ENCODE results near the gene MYO18A. TPM values are rescaled to one million over a fixed set of nuclear protein-coding genes. Genes with fewer than 3 reads are reported as not detected.
"Not testable (repeated sequence)": the region's sequence is repeated elsewhere in the genome, so short reads cannot be mapped to it uniquely, and the experiment has no call there.

MYO18A gene
- polyA plus RNA-seq, 3 donors from 2014 or later, result 1.5 to 32.5 (median 5.2) TPM

DNA sequence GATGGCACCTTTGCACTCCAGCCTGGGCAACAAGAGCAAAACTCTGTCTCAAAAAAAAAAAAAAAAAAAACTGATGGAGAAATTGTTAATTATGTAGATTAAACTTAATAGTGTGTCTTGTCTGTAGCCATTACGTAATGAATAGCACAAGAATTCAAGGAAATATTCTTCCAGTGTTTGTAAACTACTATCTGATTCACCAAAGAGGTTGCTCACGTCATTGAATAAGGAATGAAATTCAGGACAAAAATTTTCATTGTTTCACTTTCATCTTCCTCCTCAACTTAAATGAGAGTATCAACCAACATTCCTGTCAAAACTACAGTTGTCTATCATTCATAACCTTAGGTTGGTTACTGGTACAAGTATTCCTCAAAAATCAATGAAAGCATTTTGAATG is 30.7 kb upstream of the MYO18A start:
- Mint-ChIP-seq H3K27ac (no peak overlapping the region), H3K27me3 (ENCODE audit: low read depth in 3 of 3) (peaks cover 0 to 4% (median 3%) of the 10 kb centered on the region in 3 donors), H3K4me3 (no peak overlapping the region), H3K36me3 (no peaks in the 10 kb centered on the region), H3K9me3 (no peaks in the 10 kb centered on the region), H3K4me1 (no peaks in the 10 kb centered on the region)
- DNase-seq, result no peak

DNA sequence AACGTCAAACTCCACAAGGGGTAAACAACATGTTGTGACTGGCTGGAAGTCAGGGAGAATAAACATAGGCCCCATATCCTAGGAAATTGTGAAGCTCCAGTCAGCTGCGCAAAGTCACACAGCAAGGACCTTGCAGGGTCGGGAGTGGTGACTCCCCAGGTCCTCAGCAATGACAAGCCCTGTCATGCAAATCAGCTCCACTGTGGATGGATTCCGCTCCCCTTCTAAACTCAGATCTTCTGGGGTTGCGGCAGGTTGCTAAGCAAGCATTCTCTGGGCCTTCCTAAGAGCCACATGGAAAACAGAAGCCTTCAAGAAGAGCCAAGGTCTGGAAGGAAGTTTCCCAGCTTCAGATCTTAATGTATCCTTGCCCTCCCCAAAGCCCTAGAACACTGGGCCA is 28.9 kb upstream of the MYO18A start:
- H3K27me3 Mint-ChIP-seq (ENCODE audit: low read depth in 3 of 3), result peaks cover 0 to 11% (median 0%) of the 10 kb centered on the region in 3 donors
- H3K4me1 Mint-ChIP-seq, result no peaks in the 10 kb centered on the region
- H3K36me3 Mint-ChIP-seq, result no peaks in the 10 kb centered on the region
- no peak for DNase-seq
- no peaks in the 10 kb centered on the region for H3K9me3 Mint-ChIP-seq
- no peak overlapping the region for H3K4me3 Mint-ChIP-seq
- no peak overlapping the region for H3K27ac Mint-ChIP-seq

DNA sequence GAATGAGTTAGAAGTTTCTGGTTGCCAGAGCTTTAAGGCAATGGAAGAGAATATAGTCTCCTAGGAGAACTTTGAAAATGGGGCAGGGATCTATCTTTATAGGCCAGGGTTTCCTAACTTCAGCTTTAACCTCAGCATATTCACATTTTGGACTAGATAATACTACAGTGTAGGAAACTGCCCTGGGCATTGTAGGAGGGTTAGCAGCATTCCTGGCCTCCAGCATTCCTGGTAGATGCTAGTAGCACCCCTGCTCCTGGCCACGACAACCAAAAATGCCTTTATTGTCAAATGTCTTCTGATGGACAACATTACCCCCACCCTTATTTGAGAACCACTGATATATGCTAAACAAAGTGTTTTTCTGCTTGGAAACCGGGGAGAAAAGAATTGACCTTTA is 27.8 kb upstream of the MYO18A start:
- no peak for DNase-seq
- Mint-ChIP-seq H3K36me3 (no peaks in the 10 kb centered on the region), H3K4me3 (no peak overlapping the region), H3K27me3 (ENCODE audit: low read depth in 3 of 3) (peaks cover 0 to 11% (median 0%) of the 10 kb centered on the region in 3 donors), H3K4me1 (no peaks in the 10 kb centered on the region), H3K9me3 (no peaks in the 10 kb centered on the region), H3K27ac (no peak overlapping the region)

DNA sequence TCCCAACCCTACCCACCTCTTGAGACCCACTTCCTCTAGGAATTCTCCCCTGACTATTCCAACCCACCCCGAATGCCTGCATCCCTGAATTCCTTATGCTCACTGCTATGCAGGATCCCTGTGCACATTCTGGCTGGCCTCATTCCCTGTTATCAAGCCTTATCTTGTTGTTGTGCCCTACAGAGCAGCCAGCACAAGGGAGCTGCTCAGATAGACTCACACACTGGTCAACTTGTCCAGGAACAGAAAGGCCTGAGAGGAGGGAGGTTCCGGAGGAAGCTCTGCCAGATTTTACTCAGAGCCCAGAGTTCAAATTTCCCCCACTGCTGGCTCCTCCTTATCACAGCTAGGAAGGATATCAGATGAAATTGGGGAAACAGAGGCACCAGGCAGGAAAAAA is 24.8 kb upstream of the MYO18A start:
- DNase-seq, result no peak
- Mint-ChIP-seq H3K9me3 (no peaks in the 10 kb centered on the region), H3K4me3 (no peak overlapping the region), H3K27me3 (ENCODE audit: low read depth in 3 of 3) (peaks cover 0 to 12% (median 2%) of the 10 kb centered on the region in 3 donors), H3K27ac (no peak overlapping the region), H3K36me3 (no peaks in the 10 kb centered on the region), H3K4me1 (no peaks in the 10 kb centered on the region)

DNA sequence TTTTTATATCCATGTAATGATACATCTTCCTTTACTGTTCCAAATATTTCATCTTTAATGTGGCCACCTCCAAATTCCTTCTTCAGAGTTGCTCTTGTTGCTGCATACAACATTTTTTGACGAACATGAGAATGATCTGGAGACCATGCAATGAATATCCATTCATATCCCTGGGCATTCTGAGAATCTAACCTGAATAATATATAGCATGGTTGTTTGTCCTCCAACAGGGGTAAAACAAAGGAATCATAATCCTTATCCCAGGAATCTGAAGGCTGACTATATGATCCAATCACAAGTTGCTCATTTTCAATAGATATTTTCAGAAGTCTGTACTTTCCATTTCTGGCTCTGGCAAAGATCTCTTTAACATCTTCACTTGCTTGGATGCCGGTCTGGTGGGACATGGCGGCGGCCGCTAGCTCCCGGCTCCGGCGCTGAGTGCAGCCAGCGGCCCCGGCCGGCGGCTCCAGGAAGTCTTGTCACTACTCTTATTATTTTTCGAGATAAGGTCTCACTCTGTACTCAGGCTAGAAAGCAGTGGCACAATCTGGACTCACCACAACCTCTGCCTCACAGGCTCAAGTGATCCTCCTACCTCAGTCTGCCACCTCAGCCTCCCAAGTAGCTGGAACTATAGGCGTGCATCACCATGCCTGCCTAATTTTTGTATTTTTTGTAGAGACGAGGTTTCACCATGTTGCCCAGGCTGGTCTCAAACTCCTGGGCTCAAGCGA is 24.0 kb upstream of the MYO18A start:
- H3K27me3 Mint-ChIP-seq (ENCODE audit: low read depth in 3 of 3), result peaks cover 0 to 12% (median 2%) of the 10 kb centered on the region in 3 donors
- not testable (repeated sequence) for H3K36me3 Mint-ChIP-seq, H3K4me3 Mint-ChIP-seq, DNase-seq, H3K4me1 Mint-ChIP-seq, H3K27ac Mint-ChIP-seq, H3K9me3 Mint-ChIP-seq

DNA sequence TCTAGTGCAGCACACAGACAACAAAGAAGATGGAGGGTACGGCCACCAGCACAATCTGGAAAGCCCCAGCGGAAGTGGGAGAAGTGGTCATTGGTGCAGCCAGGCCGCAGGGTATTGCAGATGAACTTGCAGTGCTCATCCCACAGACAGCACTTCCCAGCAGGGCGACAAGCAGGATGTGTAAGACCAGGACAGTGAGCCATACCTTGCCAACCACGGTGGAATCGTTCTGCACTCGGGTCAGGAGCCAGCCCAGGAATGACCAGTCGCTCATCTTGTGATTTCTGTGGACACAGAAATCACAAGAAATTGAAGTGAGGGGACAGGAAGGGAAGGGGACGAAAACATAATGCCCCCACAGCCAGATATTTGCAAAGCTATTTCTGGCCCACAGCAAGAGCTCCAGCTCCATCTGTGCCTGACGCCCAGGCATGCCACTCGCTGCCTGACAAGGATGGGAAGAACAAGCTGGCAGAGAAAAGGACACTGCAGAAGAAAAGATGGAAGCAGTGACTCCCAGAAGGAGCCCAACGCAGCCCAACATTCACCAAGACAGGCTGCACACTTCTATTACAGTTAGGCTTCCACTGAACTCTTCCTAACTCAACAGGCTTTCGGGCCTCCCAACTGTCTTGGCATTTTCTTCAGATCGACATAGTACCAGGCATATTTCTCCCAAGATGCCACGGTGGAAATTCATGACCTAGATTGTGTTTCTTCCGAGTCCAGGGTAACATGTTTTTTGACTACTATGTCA is 17.5 kb upstream of the MYO18A start:
- H3K9me3 Mint-ChIP-seq, result no peaks in the 10 kb centered on the region
- no peak overlapping the region for H3K4me3 Mint-ChIP-seq
- H3K27ac Mint-ChIP-seq, result no peak overlapping the region
- no peaks in the 10 kb centered on the region for H3K4me1 Mint-ChIP-seq
- DNase-seq, result no peak
- H3K27me3 Mint-ChIP-seq (ENCODE audit: low read depth in 3 of 3), result peaks cover 2 to 13% (median 9%) of the 10 kb centered on the region in 3 donors
- no peaks in the 10 kb centered on the region for H3K36me3 Mint-ChIP-seq

DNA sequence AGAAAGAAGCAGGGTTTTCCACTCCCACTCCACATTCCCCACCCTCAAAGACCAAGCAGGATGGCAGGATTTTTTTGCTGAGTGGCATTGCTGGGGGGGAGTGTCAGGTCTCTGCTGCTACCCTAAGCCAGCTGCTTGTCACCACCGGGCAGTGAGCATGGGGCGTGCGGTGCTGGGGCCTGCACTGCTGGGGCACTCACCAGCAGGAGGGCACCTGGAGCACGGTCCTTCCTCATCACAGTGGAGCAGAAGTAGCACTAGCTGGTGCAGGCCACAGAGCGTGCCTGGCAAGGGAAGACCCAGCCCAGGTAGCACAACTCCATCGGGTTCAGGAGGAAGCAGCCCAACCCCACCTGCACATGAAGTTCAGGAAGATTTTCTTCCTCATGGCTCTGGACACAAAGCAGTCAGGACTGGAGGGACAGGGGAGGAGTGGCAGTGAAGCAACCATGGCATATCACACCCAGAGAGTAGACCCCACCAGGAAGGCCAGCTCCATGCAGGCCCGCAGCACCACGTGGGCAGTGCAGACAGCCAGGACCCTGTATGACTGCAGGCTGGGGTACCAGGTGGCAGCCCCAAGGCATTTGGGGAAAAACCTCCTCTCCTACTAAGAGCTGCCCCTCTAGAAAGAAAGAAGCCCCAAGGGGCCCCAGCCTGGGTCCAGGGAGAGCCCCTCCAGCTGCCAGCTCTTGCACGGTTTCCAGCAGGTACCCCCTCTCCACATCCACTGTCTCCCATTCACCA is 16.7 kb upstream of the MYO18A start:
- Mint-ChIP-seq H3K27me3 (ENCODE audit: low read depth in 3 of 3) (peaks cover 2 to 13% (median 9%) of the 10 kb centered on the region in 3 donors), H3K4me3 (no peak overlapping the region), H3K27ac (no peak overlapping the region)

DNA sequence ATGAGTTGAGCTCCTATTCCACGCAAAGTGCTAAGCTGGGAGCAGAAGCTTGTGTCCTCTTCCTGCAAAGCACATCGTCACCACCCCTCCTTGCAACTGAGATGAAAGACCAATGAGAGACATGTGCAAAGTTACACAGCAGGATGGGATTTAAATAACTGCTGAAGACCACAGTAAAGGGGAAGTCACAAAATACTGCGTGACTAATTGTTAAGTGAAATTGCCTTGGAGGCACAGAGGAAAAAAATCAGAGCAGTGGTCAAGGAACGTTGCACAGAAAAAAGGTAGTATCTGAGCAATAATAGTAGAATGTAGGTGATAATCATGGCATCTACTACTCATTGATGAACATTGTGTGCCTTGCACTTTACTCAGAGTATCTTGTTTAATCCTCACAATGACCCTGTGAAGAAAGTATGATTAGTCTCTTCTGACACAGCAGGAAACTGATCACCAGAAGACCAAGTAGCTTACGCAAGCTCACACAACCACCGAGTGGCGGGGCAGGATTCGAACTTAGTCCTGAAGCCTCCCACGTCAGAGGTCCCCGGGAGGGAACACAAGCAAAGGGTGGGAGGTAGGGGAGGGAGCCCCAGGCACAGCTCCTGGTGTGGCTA is 15.4 kb upstream of the MYO18A start:
- no peak for DNase-seq
- H3K36me3 Mint-ChIP-seq, result no peaks in the 10 kb centered on the region
- no peaks in the 10 kb centered on the region for H3K9me3 Mint-ChIP-seq
- no peaks in the 10 kb centered on the region for H3K4me1 Mint-ChIP-seq
- no peak overlapping the region for H3K27ac Mint-ChIP-seq
- no peak overlapping the region for H3K4me3 Mint-ChIP-seq
- H3K27me3 Mint-ChIP-seq (ENCODE audit: low read depth in 3 of 3), result peaks cover 2 to 13% (median 7%) of the 10 kb centered on the region in 3 donors

More for the DNA sequence above, 16.7 kb upstream of the MYO18A start:
- no peak for DNase-seq
- H3K36me3 Mint-ChIP-seq, result no peaks in the 10 kb centered on the region
- no peaks in the 10 kb centered on the region for H3K9me3 Mint-ChIP-seq
- no peaks in the 10 kb centered on the region for H3K4me1 Mint-ChIP-seq

DNA sequence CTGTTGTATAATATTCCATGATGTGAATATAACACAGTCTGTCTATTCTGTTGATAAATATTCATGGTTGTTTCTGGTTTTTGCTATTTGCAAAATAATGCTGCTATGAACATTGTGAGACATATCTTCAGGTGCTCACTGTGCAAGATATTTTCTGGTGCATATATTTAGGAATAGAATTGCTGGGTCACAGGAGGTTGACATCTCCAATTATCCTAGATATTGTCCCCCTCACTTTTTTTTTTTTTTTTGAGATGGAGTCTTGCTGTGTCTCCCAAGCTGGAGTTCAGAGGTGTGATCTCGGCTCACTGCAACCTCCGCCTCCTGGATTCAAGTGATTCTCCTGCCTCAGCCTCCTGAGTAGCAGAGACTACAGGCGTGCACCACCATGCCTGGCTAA is 14.5 kb upstream of the MYO18A start:
- H3K27ac Mint-ChIP-seq, result no peak overlapping the region
- H3K9me3 Mint-ChIP-seq, result no peaks in the 10 kb centered on the region
- H3K4me1 Mint-ChIP-seq, result no peaks in the 10 kb centered on the region
- peaks cover 2 to 14% (median 7%) of the 10 kb centered on the region in 3 donors for H3K27me3 Mint-ChIP-seq (ENCODE audit: low read depth in 3 of 3)
- no peaks in the 10 kb centered on the region for H3K36me3 Mint-ChIP-seq
- no peak overlapping the region for H3K4me3 Mint-ChIP-seq
- DNase-seq, result no peak

DNA sequence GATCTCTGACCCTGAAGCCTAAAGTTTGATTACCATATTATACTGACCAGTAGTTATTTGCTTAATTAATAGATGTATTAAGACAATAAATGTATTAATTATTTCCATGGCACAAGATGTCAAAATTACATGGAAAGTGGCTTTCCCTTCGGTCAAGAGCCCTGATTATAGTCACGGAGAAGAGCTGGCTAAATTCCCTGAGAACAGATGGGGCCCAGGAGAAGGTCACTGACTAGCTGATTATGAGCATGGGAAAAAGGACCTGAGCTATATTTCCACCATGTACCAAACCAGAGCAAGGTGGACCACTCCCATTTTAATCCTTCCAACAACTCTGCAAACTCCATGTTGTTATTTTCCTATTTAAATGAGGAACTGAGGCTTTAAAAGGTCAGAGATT is 12.9 kb upstream of the MYO18A start:
- Mint-ChIP-seq H3K4me1 (no peaks in the 10 kb centered on the region), H3K27me3 (ENCODE audit: low read depth in 3 of 3) (peaks cover 2 to 14% (median 9%) of the 10 kb centered on the region in 3 donors), H3K4me3 (no peak overlapping the region), H3K36me3 (no peaks in the 10 kb centered on the region), H3K27ac (no peak overlapping the region), H3K9me3 (no peaks in the 10 kb centered on the region)
- no peak for DNase-seq

DNA sequence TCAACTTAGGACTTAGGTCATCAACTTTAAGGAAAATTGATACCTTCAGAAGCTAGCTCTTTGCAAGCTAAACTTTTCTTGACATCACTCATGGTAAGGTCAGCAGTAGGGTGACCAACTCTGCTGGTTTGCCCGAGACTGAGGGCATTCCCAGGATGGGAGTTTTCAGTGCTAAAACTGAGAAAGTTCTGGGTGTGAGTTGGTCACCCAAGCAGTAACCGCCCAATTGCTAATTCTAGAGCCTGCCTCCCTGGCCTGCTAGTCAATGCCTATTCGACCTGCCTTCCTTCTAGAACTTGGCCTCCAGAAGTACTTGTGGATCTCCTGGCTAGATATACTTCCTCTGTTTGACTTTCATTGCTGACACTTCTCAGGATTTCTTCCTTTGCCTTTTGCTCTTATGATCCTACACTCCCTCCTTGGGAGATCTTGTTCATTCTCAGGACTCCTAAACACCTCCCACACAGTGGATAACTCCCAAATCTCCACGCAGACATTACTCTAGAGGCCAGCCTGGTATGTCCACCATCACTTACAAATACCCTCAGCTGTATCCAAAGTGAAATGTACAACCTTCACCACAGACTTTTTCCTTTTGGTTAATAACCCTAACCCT is 10.5 kb upstream of the MYO18A start:
- DNase-seq, result no peak
- Mint-ChIP-seq H3K27me3 (ENCODE audit: low read depth in 3 of 3) (peaks cover 2 to 13% (median 9%) of the 10 kb centered on the region in 3 donors), H3K27ac (no peak overlapping the region), H3K36me3 (no peaks in the 10 kb centered on the region), H3K4me3 (no peak overlapping the region), H3K9me3 (no peaks in the 10 kb centered on the region), H3K4me1 (no peaks in the 10 kb centered on the region)

DNA sequence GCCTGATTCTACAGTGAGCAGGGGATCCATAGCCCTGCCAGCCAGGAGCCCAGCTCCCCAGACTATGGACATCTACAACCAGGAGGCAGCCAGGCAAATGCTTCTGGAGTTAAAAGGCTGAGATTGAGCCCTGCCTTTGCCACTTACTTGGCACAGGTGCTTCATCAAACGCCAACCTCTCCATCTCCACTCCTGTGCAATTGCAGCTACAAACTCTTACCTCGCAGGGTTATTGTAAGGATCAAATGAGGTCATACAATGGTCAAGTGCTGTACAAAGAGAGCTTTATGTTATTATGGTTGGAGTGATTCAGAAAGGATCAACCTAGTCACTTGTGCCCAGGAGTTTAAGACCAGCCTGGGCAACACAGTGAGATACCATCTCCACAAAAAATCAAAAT is 9.8 kb upstream of the MYO18A start:
- no peaks in the 10 kb centered on the region for H3K4me1 Mint-ChIP-seq

DNA sequence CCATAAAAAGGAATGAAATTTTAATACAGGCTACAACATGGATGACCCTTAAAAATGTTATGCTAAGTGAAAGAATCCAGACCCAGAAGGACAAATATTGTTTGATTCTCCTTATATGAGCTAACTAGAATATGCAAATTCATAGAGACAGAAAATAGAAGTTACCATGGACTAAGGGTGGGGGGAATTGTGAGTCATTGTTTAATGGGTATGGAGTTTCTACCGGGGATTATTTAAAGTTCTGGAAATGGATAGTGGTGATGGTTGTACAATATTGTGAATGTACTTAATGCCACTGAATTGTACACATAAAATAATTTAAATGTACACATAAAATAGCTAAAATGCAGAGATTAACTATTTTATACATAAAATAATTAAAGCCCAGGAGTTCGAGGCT is 9.2 kb upstream of the MYO18A start:
- DNase-seq, result no peak
- no peaks in the 10 kb centered on the region for H3K4me1 Mint-ChIP-seq
- H3K4me3 Mint-ChIP-seq, result no peak overlapping the region
- H3K27ac Mint-ChIP-seq, result no peak overlapping the region
- no peaks in the 10 kb centered on the region for H3K36me3 Mint-ChIP-seq
- peaks cover 0 to 13% (median 6%) of the 10 kb centered on the region in 3 donors for H3K27me3 Mint-ChIP-seq (ENCODE audit: low read depth in 3 of 3)
- H3K9me3 Mint-ChIP-seq, result no peaks in the 10 kb centered on the region

More for the DNA sequence above, 9.8 kb upstream of the MYO18A start:
- Mint-ChIP-seq H3K36me3 (no peaks in the 10 kb centered on the region), H3K9me3 (no peaks in the 10 kb centered on the region), H3K4me3 (no peak overlapping the region), H3K27ac (no peak overlapping the region), H3K27me3 (ENCODE audit: low read depth in 3 of 3) (peaks cover 0 to 13% (median 6%) of the 10 kb centered on the region in 3 donors)
- DNase-seq, result no peak
